Measurements from ENCODE around the gene ACKR3. TPM values are rescaled to one million over a fixed set of nuclear protein-coding genes. Genes with fewer than 3 reads are reported as not detected.

ACKR3 gene
- total RNA-seq, 1 experiment from 2014 or later: 3.9 TPM

GRCh38 chr2:236604575-236605344, 35.1 kb downstream of the ACKR3 start:
- H3K36me3 Mint-ChIP-seq (ENCODE audit: insufficient read depth, unreplicated experiment): no peaks in the 10 kb centered on the region
- no peaks in the 10 kb centered on the region for H3K9me3 Mint-ChIP-seq (ENCODE audit: unreplicated experiment)
- DNase-seq: no peak
- no TSS peak for BruUV-seq (replicated peaks)
- ChIA-PET CTCF (no interaction called here), POLR2A (no interaction called here)
- Histone ChIP-seq H3K36me3 (ENCODE audit: control insufficient read depth, insufficient read depth, low read length) (no peaks in the 10 kb centered on the region), H3K27me3 (replicated peaks; ENCODE audit: control insufficient read depth, insufficient read depth, low read length) (no peaks in the 10 kb centered on the region), H3K9me3 (no peaks in the 10 kb centered on the region), H3K4me3 (ENCODE audit: low read depth, low read length) (no peak overlapping the region), H3K4me1 (peaks cover 6% of the 10 kb centered on the region)
- intact Hi-C loops (cut with micrococcal nuclease; ENCODE audit: unreplicated experiment): no loop called here
- peaks cover 6% of the 10 kb centered on the region for H3K4me1 Mint-ChIP-seq (ENCODE audit: low read depth, unreplicated experiment)
- H3K27ac Mint-ChIP-seq (ENCODE audit: unreplicated experiment): no peak overlapping the region
- no peak overlapping the region for H3K4me3 Mint-ChIP-seq (ENCODE audit: unreplicated experiment)
- no peak for TF ChIP-seq CTCF (IDR thresholded peaks at IDR 0.05; ENCODE audit: insufficient read depth in 1 of 2, low read depth in 1 of 2, low read length in 1 of 2, severe bottlenecking in 1 of 2, unreplicated experiment in 1 of 2)
- H3K27me3 Mint-ChIP-seq (ENCODE audit: insufficient read depth, unreplicated experiment): no peaks in the 10 kb centered on the region

DNA sequence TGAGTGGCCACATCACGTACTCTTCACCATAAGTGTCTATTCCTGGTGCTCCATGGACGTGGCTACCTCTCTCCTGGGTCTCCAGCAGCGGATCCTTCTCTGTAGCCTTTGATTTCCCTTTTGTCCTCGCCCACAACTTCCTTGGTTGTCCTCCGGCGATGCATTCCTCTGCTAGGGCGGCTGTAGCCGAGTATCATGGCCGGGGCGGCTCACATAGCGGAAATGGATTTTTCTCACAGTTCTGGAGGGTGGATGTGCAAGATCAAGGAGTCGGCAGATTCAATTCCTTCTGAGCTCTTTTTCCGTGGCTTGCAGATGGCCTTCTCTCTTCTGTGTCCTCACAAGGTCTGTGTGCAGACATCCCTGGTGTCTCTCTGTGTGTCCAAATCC, 35.7 kb downstream of the ACKR3 start:
- DNase-seq: no peak
- POLR2A ChIA-PET: no interaction called here
- peaks cover 6% of the 10 kb centered on the region for H3K4me1 Mint-ChIP-seq (ENCODE audit: low read depth, unreplicated experiment)
- no peaks in the 10 kb centered on the region for H3K36me3 Mint-ChIP-seq (ENCODE audit: insufficient read depth, unreplicated experiment)
- H3K4me3 ChIP-seq (ENCODE audit: low read depth, low read length): no peak overlapping the region
- H3K4me3 Mint-ChIP-seq (ENCODE audit: unreplicated experiment): no peak overlapping the region
- H3K27me3 ChIP-seq (replicated peaks; ENCODE audit: control insufficient read depth, insufficient read depth, low read length): no peaks in the 10 kb centered on the region
- TF ChIP-seq CTCF (IDR thresholded peaks at IDR 0.05; ENCODE audit: insufficient read depth in 1 of 2, low read depth in 1 of 2, low read length in 1 of 2, severe bottlenecking in 1 of 2, unreplicated experiment in 1 of 2): no peak
- no peak overlapping the region for H3K27ac Mint-ChIP-seq (ENCODE audit: unreplicated experiment)
- no peaks in the 10 kb centered on the region for H3K9me3 ChIP-seq
- no peaks in the 10 kb centered on the region for H3K9me3 Mint-ChIP-seq (ENCODE audit: unreplicated experiment)
- no peaks in the 10 kb centered on the region for H3K36me3 ChIP-seq (ENCODE audit: control insufficient read depth, insufficient read depth, low read length)
- intact Hi-C loops (cut with micrococcal nuclease; ENCODE audit: unreplicated experiment): no loop called here
- BruUV-seq (replicated peaks): no TSS peak
- H3K27me3 Mint-ChIP-seq (ENCODE audit: insufficient read depth, unreplicated experiment): no peaks in the 10 kb centered on the region
- CTCF ChIA-PET: no interaction called here
- peaks cover 6% of the 10 kb centered on the region for H3K4me1 ChIP-seq

DNA sequence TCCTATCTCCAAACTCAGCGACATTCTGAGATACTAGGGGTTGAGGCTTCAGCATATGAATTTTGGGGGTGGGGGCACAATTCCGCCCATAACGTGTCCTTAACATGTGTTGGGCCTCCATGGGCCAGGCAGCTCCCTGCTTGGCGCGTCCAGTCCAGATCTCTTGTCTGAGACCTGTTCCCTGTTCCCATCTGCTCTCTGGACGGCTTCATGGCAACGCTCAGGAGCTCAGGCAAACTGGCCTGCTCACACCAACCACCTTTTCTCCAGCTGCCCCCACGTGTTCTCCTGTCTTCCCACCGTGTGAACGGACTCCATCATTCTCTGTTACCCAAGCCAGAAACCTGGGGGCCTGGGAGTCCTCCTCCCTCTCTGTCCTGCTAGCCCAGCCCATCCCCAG, 36.4 kb downstream of the ACKR3 start:
- Mint-ChIP-seq H3K36me3 (ENCODE audit: insufficient read depth, unreplicated experiment) (no peaks in the 10 kb centered on the region), H3K27ac (ENCODE audit: unreplicated experiment) (no peak overlapping the region), H3K4me3 (ENCODE audit: unreplicated experiment) (no peak overlapping the region), H3K4me1 (ENCODE audit: low read depth, unreplicated experiment) (peaks cover 6% of the 10 kb centered on the region), H3K27me3 (ENCODE audit: insufficient read depth, unreplicated experiment) (no peaks in the 10 kb centered on the region), H3K9me3 (ENCODE audit: unreplicated experiment) (no peaks in the 10 kb centered on the region)
- ChIA-PET CTCF (no interaction called here), POLR2A (no interaction called here)
- DNase-seq: no peak
- no peak for TF ChIP-seq CTCF (IDR thresholded peaks at IDR 0.05; ENCODE audit: insufficient read depth in 1 of 2, low read depth in 1 of 2, low read length in 1 of 2, severe bottlenecking in 1 of 2, unreplicated experiment in 1 of 2)
- Histone ChIP-seq H3K27me3 (replicated peaks; ENCODE audit: control insufficient read depth, insufficient read depth, low read length) (no peaks in the 10 kb centered on the region), H3K9me3 (no peaks in the 10 kb centered on the region), H3K36me3 (ENCODE audit: control insufficient read depth, insufficient read depth, low read length) (no peaks in the 10 kb centered on the region), H3K4me1 (peaks cover 4% of the 10 kb centered on the region), H3K4me3 (ENCODE audit: low read depth, low read length) (no peak overlapping the region)
- intact Hi-C loops (cut with micrococcal nuclease; ENCODE audit: unreplicated experiment): no loop called here
- BruUV-seq (replicated peaks): no TSS peak

Measured in Caco-2 (cell line).